Bronchial epithelial cell (primary cell): ENCODE results near the gene MYOM3. TPM values are rescaled to one million over a fixed set of nuclear protein-coding genes. Genes with fewer than 3 reads are reported as not detected.

ENCODE experiments used
- DNase-seq: peaks from one replicate; pipeline ENCODE4 v3.0.0-alpha.2; 2010; ENCODE audit warnings: low read depth
- FAIRE-seq: peaks from 2 replicates; lab custom pipeline; 2011; peaks lifted over from hg19 to GRCh38; lab: Jason Lieb, UNC
- H3K27me3 ChIP-seq: 2 replicates; pipeline ENCODE4 v1.5.1; 2011; ENCODE audit warnings: low read length; ENCODE audit not compliant: control insufficient read depth, insufficient read depth
- H3K36me3 ChIP-seq: 2 replicates; pipeline ENCODE4 v1.5.1; 2011; ENCODE audit warnings: low read length; ENCODE audit not compliant: control insufficient read depth, insufficient read depth
- H3K4me3 ChIP-seq: 2 replicates; pipeline ENCODE4 v1.5.1; 2011; ENCODE audit warnings: mild to moderate bottlenecking, low read depth, low read length, control low read depth
- CTCF ChIP-seq: IDR thresholded peaks from 2 replicates; pipeline ENCODE4 v1.5.1; 2011; ENCODE audit warnings: mild to moderate bottlenecking, moderate library complexity, low read length, control low read depth, inconsistent platforms; ENCODE audit not compliant: insufficient read depth, severe bottlenecking
- total RNA-seq: library from RNA; depleted of rRNA; stranded (reverse); fragments of >200 nt; gene quantifications from 2 replicates; pipeline ENCODE4 v1.2.1, GENCODE V29; 2014

Gene MYOM3
- total RNA-seq, 1 donor from 2014 or later, result under 0.01 TPM

- DNase-seq, result no peak
- Histone ChIP-seq H3K27me3 (no peaks in the 10 kb centered on the region), H3K36me3 (no peaks in the 10 kb centered on the region), H3K4me3 (no peak overlapping the region)
- TF ChIP-seq CTCF, result no peak
- FAIRE-seq, result no peak
Observed at GRCh38 chr1:24126672-24127023, 14.7 kb upstream of the MYOM3 start.

- Histone ChIP-seq H3K4me3 (no peak overlapping the region), H3K27me3 (no peaks in the 10 kb centered on the region), H3K36me3 (no peaks in the 10 kb centered on the region)
- TF ChIP-seq CTCF, result no peak
- DNase-seq (no peak), FAIRE-seq (peak; percentile 66)
Observed at GRCh38 chr1:24126018-24126671, 14.2 kb upstream of the MYOM3 start.

GRCh38 chr1:24125456-24125855 is 13.5 kb upstream of the MYOM3 start:
- Histone ChIP-seq H3K4me3 (no peak overlapping the region), H3K27me3 (no peaks in the 10 kb centered on the region), H3K36me3 (no peaks in the 10 kb centered on the region)
- DNase-seq (no peak), FAIRE-seq (no peak)
- TF ChIP-seq CTCF, result no peak

- Histone ChIP-seq H3K27me3 (no peaks in the 10 kb centered on the region), H3K36me3 (no peaks in the 10 kb centered on the region), H3K4me3 (no peak overlapping the region)
- FAIRE-seq (no peak), DNase-seq (no peak)
- TF ChIP-seq CTCF, result no peak
Observed at GRCh38 chr1:24124980-24125379, 13.0 kb upstream of the MYOM3 start.

GRCh38 chr1:24123611-24124010 is 11.7 kb upstream of the MYOM3 start:
- Histone ChIP-seq H3K27me3 (no peaks in the 10 kb centered on the region), H3K4me3 (no peak overlapping the region), H3K36me3 (no peaks in the 10 kb centered on the region)
- no peak for FAIRE-seq
- no peak for DNase-seq
- no peak for TF ChIP-seq CTCF

GRCh38 chr1:24122776-24123175 is 10.8 kb upstream of the MYOM3 start:
- DNase-seq, result no peak
- FAIRE-seq, result no peak
- TF ChIP-seq CTCF, result no peak
- Histone ChIP-seq H3K36me3 (no peaks in the 10 kb centered on the region), H3K4me3 (no peak overlapping the region), H3K27me3 (no peaks in the 10 kb centered on the region)
